ENCODE data around the gene ONECUT1.
A peak's percentile ranks its signal among the peaks of the same experiment; 100 is the strongest.

The ONECUT1 gene

DNA sequence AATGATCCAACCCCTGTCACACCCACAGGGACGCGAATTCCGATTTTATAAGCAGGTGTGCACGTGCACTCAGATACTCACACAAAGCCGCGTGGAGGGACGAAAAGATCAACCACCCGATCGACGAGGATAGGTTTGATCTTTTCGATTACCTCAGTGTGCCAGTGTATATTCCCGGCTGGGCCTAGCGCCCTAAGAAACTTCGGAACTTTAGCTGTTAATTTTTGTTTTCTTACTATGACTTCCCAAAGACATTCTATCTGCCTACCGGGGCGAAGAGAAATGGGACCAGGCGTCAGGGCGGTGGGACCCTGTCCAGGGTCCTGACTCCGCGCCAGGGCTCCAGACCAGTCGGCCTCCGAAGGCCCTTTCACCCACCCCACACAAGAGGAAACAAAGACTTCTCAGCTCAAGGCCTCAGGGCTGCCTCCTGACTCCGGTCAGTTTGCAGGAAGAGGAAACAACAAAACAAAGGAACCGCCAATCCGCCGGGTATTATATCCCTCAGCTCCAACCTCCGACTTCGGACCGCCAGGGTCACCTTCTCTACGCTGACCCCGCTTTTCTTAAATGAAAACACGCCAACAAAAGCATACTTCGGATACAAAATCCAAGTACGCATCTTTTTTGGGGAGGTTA is 6.8 kb downstream of the ONECUT1 start:
- H2AFZ ChIP-seq (ENCODE audit: low read length) = no peak overlapping the region
- H3K27me3 ChIP-seq (ENCODE audit: insufficient read depth, low read length) = no peaks in the 10 kb centered on the region
- H3K4me1 ChIP-seq (ENCODE audit: insufficient read depth, low read length, severe bottlenecking) = no peaks in the 10 kb centered on the region
- no peaks in the 10 kb centered on the region for H3K9me2 ChIP-seq (ENCODE audit: low read depth, low read length)
- no peaks in the 10 kb centered on the region for H3F3A ChIP-seq (ENCODE audit: insufficient read depth, low read length)
- no peak overlapping the region for H3K27ac ChIP-seq (ENCODE audit: low read depth, low read length, poor library complexity, severe bottlenecking)
- H3K9ac ChIP-seq (ENCODE audit: low read length) = no peak overlapping the region
- no peaks in the 10 kb centered on the region for H4K20me1 ChIP-seq (ENCODE audit: insufficient read depth, low read length)
- H3K36me3 ChIP-seq (ENCODE audit: insufficient read depth, low read length) = no peaks in the 10 kb centered on the region
- H3K4me3 ChIP-seq (ENCODE audit: low read depth, low read length, poor library complexity, severe bottlenecking) = no peak overlapping the region
- TF ChIP-seq EZH2 (IDR thresholded peaks at IDR 0.05; ENCODE audit: borderline replicate concordance, low read length) = no peak
- TF ChIP-seq, protein P1, sequence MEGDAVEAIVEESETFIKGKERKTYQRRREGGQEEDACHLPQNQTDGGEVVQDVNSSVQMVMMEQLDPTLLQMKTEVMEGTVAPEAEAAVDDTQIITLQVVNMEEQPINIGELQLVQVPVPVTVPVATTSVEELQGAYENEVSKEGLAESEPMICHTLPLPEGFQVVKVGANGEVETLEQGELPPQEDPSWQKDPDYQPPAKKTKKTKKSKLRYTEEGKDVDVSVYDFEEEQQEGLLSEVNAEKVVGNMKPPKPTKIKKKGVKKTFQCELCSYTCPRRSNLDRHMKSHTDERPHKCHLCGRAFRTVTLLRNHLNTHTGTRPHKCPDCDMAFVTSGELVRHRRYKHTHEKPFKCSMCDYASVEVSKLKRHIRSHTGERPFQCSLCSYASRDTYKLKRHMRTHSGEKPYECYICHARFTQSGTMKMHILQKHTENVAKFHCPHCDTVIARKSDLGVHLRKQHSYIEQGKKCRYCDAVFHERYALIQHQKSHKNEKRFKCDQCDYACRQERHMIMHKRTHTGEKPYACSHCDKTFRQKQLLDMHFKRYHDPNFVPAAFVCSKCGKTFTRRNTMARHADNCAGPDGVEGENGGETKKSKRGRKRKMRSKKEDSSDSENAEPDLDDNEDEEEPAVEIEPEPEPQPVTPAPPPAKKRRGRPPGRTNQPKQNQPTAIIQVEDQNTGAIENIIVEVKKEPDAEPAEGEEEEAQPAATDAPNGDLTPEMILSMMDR (IDR thresholded peaks at IDR 0.05; ENCODE audit: low read length) = no peak
- H3K79me2 ChIP-seq (ENCODE audit: insufficient read depth, low read length) = no peaks in the 10 kb centered on the region
- H3K9me3 ChIP-seq (ENCODE audit: low read length) = no peaks in the 10 kb centered on the region
- no peak overlapping the region for H3K4me2 ChIP-seq (ENCODE audit: low read length)

DNA sequence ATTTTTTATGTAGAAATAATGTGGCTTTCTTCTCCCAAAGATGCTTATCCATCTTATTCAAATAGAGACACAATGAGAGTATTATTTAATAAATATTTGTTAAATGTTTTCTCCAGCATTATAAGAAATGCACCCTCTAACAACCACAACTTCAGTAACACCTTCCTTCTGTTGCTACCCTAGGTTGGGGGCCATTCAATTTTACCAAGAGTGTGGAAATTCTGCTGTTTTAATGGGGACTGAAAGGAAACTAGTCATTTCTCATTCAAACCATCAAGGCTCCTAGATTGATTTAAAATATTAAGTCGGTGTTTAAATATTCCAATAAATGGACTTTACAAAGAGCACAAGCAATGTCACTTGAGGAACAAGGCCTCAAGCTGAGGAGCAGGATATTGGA is 7.6 kb downstream of the ONECUT1 start:
- Histone ChIP-seq H3F3A (ENCODE audit: insufficient read depth, low read length) (no peaks in the 10 kb centered on the region), H3K9ac (ENCODE audit: low read length) (no peak overlapping the region), H3K4me2 (ENCODE audit: low read length) (no peak overlapping the region), H3K4me1 (ENCODE audit: insufficient read depth, low read length, severe bottlenecking) (no peaks in the 10 kb centered on the region), H2AFZ (ENCODE audit: low read length) (no peak overlapping the region), H3K36me3 (ENCODE audit: insufficient read depth, low read length) (no peaks in the 10 kb centered on the region), H3K4me3 (ENCODE audit: low read depth, low read length, poor library complexity, severe bottlenecking) (no peak overlapping the region), H3K9me3 (ENCODE audit: low read length) (no peaks in the 10 kb centered on the region), H3K27ac (ENCODE audit: low read depth, low read length, poor library complexity, severe bottlenecking) (no peak overlapping the region), H3K9me2 (ENCODE audit: low read depth, low read length) (no peaks in the 10 kb centered on the region), H4K20me1 (ENCODE audit: insufficient read depth, low read length) (no peaks in the 10 kb centered on the region), H3K79me2 (ENCODE audit: insufficient read depth, low read length) (no peaks in the 10 kb centered on the region), H3K27me3 (ENCODE audit: insufficient read depth, low read length) (no peaks in the 10 kb centered on the region)
- TF ChIP-seq, protein P1 (IDR thresholded peaks at IDR 0.05; ENCODE audit: low read length) = no peak
- no peak for TF ChIP-seq EZH2 (IDR thresholded peaks at IDR 0.05; ENCODE audit: borderline replicate concordance, low read length)

DNA sequence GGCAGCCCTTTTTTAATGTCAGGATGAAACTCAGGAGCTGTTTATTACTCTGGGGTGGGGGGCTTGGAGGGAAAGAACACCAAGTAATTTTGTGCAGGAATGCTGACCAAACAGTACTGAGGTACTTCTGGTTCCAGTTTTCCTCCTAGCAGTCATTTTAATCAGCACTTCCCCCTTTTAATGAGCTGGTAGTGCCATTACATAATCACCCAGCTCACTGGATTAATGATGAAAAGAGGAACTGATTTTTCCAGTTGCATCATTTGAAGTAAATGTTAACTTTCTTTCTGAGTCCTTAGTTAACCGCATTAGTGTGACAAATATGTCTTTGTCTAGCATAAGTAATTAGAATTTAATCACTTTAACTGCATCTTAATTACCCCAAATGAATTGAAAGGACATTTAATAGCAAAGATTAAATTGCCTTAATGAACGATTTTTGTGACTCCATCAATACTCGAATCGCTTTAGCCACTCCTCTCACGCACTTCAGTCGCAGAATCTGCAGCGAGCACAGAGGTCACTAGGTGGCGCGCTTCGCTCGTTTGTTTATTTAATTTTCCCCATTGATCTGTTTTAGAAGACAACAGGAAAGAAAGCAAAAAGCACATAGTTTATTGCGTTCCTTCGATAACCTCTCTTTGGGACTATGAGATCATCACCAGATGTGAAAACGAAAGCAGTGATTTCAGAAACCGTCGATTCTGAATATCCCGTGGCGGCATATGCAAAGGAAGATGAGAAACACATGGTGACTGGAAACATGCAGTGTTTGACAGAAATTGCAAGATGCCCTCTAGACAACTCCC is 9.8 kb downstream of the ONECUT1 start:
- H3K4me2 ChIP-seq (ENCODE audit: low read length) = peak overlapping the region; percentile 18; the same call in 1 of the 2 replicates
- no peak overlapping the region for H2AFZ ChIP-seq (ENCODE audit: low read length)
- no peak overlapping the region for H3K27ac ChIP-seq (ENCODE audit: low read depth, low read length, poor library complexity, severe bottlenecking)
- no peaks in the 10 kb centered on the region for H3K9me2 ChIP-seq (ENCODE audit: low read depth, low read length)
- no peak overlapping the region for H3K9ac ChIP-seq (ENCODE audit: low read length)
- no peaks in the 10 kb centered on the region for H4K20me1 ChIP-seq (ENCODE audit: insufficient read depth, low read length)
- no peaks in the 10 kb centered on the region for H3F3A ChIP-seq (ENCODE audit: insufficient read depth, low read length)
- TF ChIP-seq EZH2 (IDR thresholded peaks at IDR 0.05; ENCODE audit: borderline replicate concordance, low read length) = no peak
- TF ChIP-seq, protein P1 (IDR thresholded peaks at IDR 0.05; ENCODE audit: low read length) = peak; percentile 97
- H3K9me3 ChIP-seq (ENCODE audit: low read length) = no peaks in the 10 kb centered on the region
- 0 out of 2 replicates have a peak, but pooled peaks cover 5% of the 10 kb centered on the region for H3K27me3 ChIP-seq (ENCODE audit: insufficient read depth, low read length)
- no peaks in the 10 kb centered on the region for H3K36me3 ChIP-seq (ENCODE audit: insufficient read depth, low read length)
- H3K4me3 ChIP-seq (ENCODE audit: low read depth, low read length, poor library complexity, severe bottlenecking) = no peak overlapping the region
- no peaks in the 10 kb centered on the region for H3K4me1 ChIP-seq (ENCODE audit: insufficient read depth, low read length, severe bottlenecking)
- H3K79me2 ChIP-seq (ENCODE audit: insufficient read depth, low read length) = no peaks in the 10 kb centered on the region

Measured in OCI-LY1 (cell line).